ENCODE data around the gene NPAT. TPM values are rescaled to one million over a fixed set of nuclear protein-coding genes. Genes with fewer than 3 reads are reported as not detected.

Gene NPAT
- total RNA-seq, 2 donors from 2014 or later, result 8.6 to 8.9 TPM

GRCh38 chr11:108221911-108222573 lies 396 bp downstream of the NPAT start:
- DNase-seq (peak; percentile 27), ATAC-seq (peak in 1 of 2 donors; percentile 3)
- intact Hi-C loops (cut with DNase I), result loop anchor here (2.0 to 10.0 kb wide), 3 partner anchors 105 to 433 kb away; no protein-coding TSS in a partner anchor

GRCh38 chr11:108221371-108221770 lies 1.1 kb downstream of the NPAT start:
- DNase-seq (no peak), ATAC-seq (no peak)
- intact Hi-C loops (cut with DNase I), result loop anchor here (10.0 kb wide), 2 partner anchors 207 to 433 kb away; no protein-coding TSS in a partner anchor

GRCh38 chr11:108220721-108221336 lies 1.6 kb downstream of the NPAT start:
- DNase-seq, result no peak
- intact Hi-C loops (cut with DNase I), result loop anchor here (10.0 kb wide), 2 partner anchors 206 to 434 kb away; no protein-coding TSS in a partner anchor
- no peak for ATAC-seq

- DNase-seq, result no peak
Measured at GRCh38 chr11:108218912-108219783, 3.3 kb downstream of the NPAT start.

GRCh38 chr11:108218455-108218854 lies 4.0 kb downstream of the NPAT start:
- DNase-seq (no peak), ATAC-seq (no peak)
- intact Hi-C loops (cut with DNase I), result no loop called here

More at GRCh38 chr11:108218912-108219783, 3.3 kb downstream of the NPAT start:
- intact Hi-C loops (cut with DNase I), result no loop called here
- ATAC-seq, result no peak

GRCh38 chr11:108216988-108217387 lies 5.5 kb downstream of the NPAT start:
- intact Hi-C loops (cut with DNase I), result no loop called here
- DNase-seq, result no peak
- ATAC-seq, result no peak

GRCh38 chr11:108213784-108214183 lies 8.7 kb downstream of the NPAT start:
- no peak for ATAC-seq
- intact Hi-C loops (cut with DNase I), result no loop called here
- no peak for DNase-seq

- ATAC-seq (no peak), DNase-seq (no peak)
- intact Hi-C loops (cut with DNase I), result no loop called here
Measured at GRCh38 chr11:108210441-108210840, 12.0 kb downstream of the NPAT start.

- ATAC-seq, result no peak
- intact Hi-C loops (cut with DNase I), result no loop called here
- no peak for DNase-seq
Measured at GRCh38 chr11:108207683-108208060, 14.8 kb downstream of the NPAT start.

- no peak for ATAC-seq
Measured at GRCh38 chr11:108206969-108207682, 15.3 kb downstream of the NPAT start.

GRCh38 chr11:108206171-108206570 lies 16.3 kb downstream of the NPAT start:
- intact Hi-C loops (cut with DNase I), result no loop called here
- ATAC-seq (peak; percentile 38 to 62), DNase-seq (no peak)

More at GRCh38 chr11:108206969-108207682, 15.3 kb downstream of the NPAT start:
- DNase-seq, result no peak
- intact Hi-C loops (cut with DNase I), result no loop called here

GRCh38 chr11:108204929-108205499 lies 17.4 kb downstream of the NPAT start:
- ATAC-seq (no peak), DNase-seq (no peak)
- intact Hi-C loops (cut with DNase I), result no loop called here

GRCh38 chr11:108204376-108204775 lies 18.1 kb downstream of the NPAT start:
- intact Hi-C loops (cut with DNase I), result no loop called here
- DNase-seq (no peak), ATAC-seq (no peak)

- ATAC-seq, result no peak
- intact Hi-C loops (cut with DNase I), result no loop called here
- DNase-seq, result no peak
Measured at GRCh38 chr11:108203075-108203474, 19.4 kb downstream of the NPAT start.

- intact Hi-C loops (cut with DNase I), result no loop called here
- ATAC-seq, result peak in 1 of 2 donors; percentile 14
- no peak for DNase-seq
Measured at GRCh38 chr11:108199446-108200321, 22.8 kb downstream of the NPAT start.

- intact Hi-C loops (cut with DNase I), result no loop called here
- ATAC-seq (peak in 1 of 2 donors; percentile 59), DNase-seq (no peak)
Measured at GRCh38 chr11:108198833-108199232, 23.6 kb downstream of the NPAT start.

- ATAC-seq (no peak), DNase-seq (no peak)
- intact Hi-C loops (cut with DNase I), result no loop called here
Measured at GRCh38 chr11:108197351-108197750, 25.1 kb downstream of the NPAT start.

- no peak for DNase-seq
- intact Hi-C loops (cut with DNase I), result no loop called here
- no peak for ATAC-seq
Measured at GRCh38 chr11:108196901-108197300, 25.5 kb downstream of the NPAT start.

Data from left cardiac atrium (tissue), 4 donors.